ENCODE data around the gene PIP4K2A.
"Not testable (repeated sequence)": the region's sequence is repeated elsewhere in the genome, so short reads cannot be mapped to it uniquely, and the experiment has no call there.

Gene PIP4K2A

GRCh38 chr10:22514414-22514758 is 200.0 kb downstream of the PIP4K2A start:
- not testable (repeated sequence) for DNase-seq (ENCODE audit: low spot score)

DNA sequence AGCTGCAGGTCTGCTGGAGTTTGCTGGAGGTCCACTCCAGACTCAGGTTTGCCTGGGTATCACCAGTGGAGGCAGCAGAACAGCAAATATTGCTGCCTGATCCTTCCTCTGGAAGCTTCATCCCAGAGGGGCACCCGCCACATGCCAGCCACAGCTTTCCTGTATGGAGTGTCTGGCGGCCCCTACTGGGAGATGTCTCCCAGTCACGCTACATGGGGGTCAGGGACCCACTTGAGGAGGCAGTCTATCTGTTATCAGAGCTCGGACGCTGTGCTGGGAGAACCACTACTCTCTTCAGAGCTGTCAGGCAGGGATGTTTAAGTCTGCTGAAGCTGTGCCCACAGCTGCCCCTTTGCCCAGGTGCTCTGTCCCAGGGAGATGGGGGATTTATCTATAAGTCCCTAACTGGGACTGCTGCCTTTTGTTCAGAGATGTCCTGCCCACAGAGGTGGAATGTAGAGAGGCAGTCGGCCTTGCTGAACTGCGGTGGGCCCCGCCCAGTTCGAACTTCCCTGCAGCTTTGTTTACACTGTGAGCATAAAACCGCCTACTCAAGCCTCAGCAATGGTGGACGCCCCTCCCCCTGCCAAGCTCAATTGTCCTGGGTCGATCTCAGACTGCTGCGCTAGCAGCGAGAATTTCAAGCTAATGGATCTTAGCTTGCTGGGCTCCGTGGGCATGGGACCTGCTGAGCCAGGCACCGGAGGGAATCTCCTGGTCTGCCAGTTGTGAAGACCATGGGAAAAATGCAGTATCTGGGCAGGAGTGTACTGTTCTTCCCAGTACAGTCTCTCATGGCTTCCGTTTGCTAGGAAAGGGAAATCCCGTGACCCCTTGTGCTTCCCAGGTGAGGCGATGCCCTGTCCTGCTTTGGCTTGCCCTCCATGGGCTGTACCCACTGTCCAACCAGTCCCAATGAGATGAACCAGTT is 200.6 kb downstream of the PIP4K2A start:
- DNase-seq (ENCODE audit: low spot score) = not testable (repeated sequence)

GRCh38 chr10:22512015-22512414 is 202.4 kb downstream of the PIP4K2A start:
- not testable (repeated sequence) for DNase-seq (ENCODE audit: low spot score)

GRCh38 chr10:22508214-22508613 is 206.2 kb downstream of the PIP4K2A start:
- DNase-seq (ENCODE audit: low spot score) = not testable (repeated sequence)

GRCh38 chr10:22505911-22506685 is 208.3 kb downstream of the PIP4K2A start:
- DNase-seq (ENCODE audit: low spot score) = peak; percentile 22

DNA sequence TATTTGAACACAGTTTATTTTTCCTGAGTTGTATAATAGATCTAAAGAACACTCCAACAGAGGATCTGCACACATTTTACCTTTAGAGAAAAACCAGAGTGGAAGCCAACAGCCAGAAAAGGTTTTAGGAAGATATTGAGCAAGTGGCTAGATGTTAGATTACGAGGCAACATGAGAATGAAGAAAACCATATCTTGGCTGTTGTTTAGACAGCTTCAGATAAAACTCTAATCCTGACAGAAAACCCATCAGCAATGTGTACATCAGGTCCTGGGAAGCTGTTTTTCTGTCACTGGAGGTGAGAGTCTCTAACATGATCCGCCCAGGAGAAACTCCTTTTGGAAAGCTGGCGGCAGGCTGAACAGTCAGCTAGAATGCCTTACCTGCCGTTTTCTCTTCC is 209.6 kb downstream of the PIP4K2A start:
- DNase-seq (ENCODE audit: low spot score) = no peak

DNA sequence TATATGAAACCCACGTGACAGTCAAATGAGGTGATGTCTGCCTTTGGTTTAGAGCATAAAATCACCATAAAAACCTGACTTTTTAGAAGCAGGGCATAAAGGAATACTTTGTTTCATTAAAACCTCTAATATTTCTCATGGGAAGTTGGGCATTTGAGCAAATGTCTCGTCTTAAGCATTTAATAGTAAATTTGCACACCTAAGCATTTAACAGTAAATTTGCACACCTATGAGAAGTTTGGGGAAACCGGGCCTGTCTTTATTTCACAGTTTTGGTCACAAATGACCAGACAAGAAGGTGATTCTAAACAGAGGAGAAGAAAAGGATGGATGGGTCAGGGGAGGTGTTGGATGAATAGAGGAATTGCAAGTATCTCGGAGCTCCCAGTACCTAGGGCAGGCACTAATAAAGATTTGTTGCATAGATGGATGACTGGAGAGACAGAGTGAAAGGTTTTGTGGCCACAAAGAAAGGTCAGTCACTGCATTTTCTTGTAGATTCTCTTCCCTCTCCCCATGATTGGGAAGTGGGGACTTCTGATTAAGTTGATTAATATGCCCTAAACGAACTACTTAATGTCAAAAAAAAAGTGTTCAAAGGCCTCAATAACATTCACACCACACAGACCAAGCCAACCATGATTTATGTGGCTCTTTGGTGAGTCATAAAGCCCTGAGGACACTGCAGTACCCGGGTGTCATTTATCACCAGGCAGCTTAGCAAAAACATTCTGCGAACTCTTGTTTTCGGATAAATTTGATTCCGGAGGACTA is 210.9 kb downstream of the PIP4K2A start:
- no peak for DNase-seq (ENCODE audit: low spot score)

DNA sequence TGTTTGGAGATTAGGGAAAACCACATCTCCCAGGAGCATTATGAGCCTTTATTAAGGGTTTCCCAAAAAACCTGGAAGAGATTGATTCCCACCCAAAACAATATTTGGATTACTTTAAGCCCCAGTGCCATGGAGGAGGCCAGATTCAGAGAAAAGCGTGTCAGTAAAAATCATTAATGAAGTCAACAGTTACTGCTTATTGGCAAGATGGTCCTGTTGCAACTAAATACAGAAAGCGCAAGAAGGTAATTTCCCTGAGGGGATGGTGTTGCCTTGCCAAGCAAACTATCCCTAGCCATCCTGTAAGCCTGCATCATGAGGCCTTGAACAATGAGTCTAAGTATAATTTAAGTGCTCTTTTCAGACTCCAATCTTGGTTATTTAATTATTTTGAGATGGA is 212.5 kb downstream of the PIP4K2A start:
- DNase-seq (ENCODE audit: low spot score) = no peak

- no peak for DNase-seq (ENCODE audit: low spot score)
Observed at GRCh38 chr10:22501413-22501812, 213.0 kb downstream of the PIP4K2A start.

- no peak for DNase-seq (ENCODE audit: low spot score)
Observed at GRCh38 chr10:22500656-22501340, 213.6 kb downstream of the PIP4K2A start.

DNA sequence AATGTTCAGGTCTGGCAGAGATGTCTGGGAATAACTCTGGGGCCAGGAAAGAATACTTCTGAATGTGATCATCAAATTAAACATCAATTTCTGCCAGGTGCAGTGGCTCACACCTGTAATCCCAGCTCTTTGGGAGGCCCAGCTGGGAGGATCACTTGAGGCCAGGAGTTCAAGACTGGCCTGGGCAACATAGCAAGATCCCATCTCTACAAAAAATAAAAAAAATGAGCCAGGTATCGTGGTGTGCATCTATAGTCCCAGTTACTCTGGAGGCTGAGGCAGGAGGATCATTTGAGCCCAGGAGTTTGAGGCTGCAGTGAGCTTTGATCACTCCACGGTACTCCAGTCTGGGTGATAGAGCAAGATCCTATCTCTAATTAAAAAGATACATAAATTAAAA is 214.4 kb downstream of the PIP4K2A start:
- DNase-seq (ENCODE audit: low spot score) = not testable (repeated sequence)

GRCh38 chr10:22495396-22495795 is 219.0 kb downstream of the PIP4K2A start:
- DNase-seq (ENCODE audit: low spot score) = no peak

GRCh38 chr10:22494007-22494406 is 220.4 kb downstream of the PIP4K2A start:
- DNase-seq (ENCODE audit: low spot score) = no peak

- DNase-seq (ENCODE audit: low spot score) = peak; percentile 21
Observed at GRCh38 chr10:22491931-22492615, 222.3 kb downstream of the PIP4K2A start.

DNA sequence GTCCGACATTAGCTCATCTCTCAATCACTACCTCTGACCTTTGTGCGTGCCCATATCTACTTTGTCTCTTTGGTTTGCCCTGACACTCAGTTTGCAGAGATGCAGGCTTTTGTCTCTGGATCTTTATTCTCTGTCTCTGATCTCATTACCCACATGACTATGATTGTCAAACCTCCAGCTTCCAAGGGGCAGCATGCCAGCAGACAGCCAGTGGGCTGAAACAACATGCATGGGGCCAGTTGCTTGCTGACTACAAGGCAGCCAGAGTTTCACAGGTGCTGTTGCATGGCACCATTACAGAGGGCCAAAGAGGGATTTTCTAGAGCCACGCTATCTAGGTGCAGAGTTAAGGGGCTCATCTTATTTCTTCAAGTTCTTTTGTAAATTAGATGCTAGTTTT is 222.9 kb downstream of the PIP4K2A start:
- DNase-seq (ENCODE audit: low spot score) = no peak

- DNase-seq (ENCODE audit: low spot score) = no peak
Observed at GRCh38 chr10:22489975-22490374, 224.4 kb downstream of the PIP4K2A start.

GRCh38 chr10:22489467-22489866 is 224.9 kb downstream of the PIP4K2A start:
- DNase-seq (ENCODE audit: low spot score) = no peak

GRCh38 chr10:22486431-22486830 is 227.9 kb downstream of the PIP4K2A start:
- no peak for DNase-seq (ENCODE audit: low spot score)
